Neural progenitor cell (in vitro differentiated cells): ENCODE measurements around the gene OR2A5. TPM values are rescaled to one million over a fixed set of nuclear protein-coding genes. Genes with fewer than 3 reads are reported as not detected.

Source experiments
- DNase-seq: peaks from one replicate; pipeline ENCODE4 v3.0.0-alpha.2; 2016; ENCODE audit warnings: low spot score
- H2AFZ ChIP-seq: fragments of 200-600 bp; sonication (generic); replicated peaks from 2 replicates; pipeline ENCODE4 v1.6.1; 2016; ENCODE audit warnings: antibody characterized with exemption
- H3F3A ChIP-seq: fragments of 200-600 bp; sonication (generic); 2 replicates; pipeline ENCODE4 v1.6.1; 2016; ENCODE audit warnings: antibody characterized with exemption, low read depth
- H3K27ac ChIP-seq: fragments of 200-600 bp; sonication (generic); 2 replicates; pipeline ENCODE4 v1.5.1; 2016; ENCODE audit warnings: mild to moderate bottlenecking
- H3K27me3 ChIP-seq: fragments of 200-600 bp; sonication (generic); 2 replicates; pipeline ENCODE4 v1.6.1; 2016; ENCODE audit warnings: mild to moderate bottlenecking, moderate library complexity
- H3K36me3 ChIP-seq: fragments of 200-600 bp; sonication (generic); 2 replicates; pipeline ENCODE4 v1.5.1; 2016
- H3K4me1 ChIP-seq: fragments of 200-600 bp; sonication (generic); 2 replicates; pipeline ENCODE4 v1.6.1; 2016; ENCODE audit warnings: mixed run types
- H3K4me2 ChIP-seq: fragments of 200-600 bp; sonication (generic); 2 replicates; pipeline ENCODE4 v1.6.1; 2016
- H3K4me3 ChIP-seq: fragments of 200-600 bp; sonication (generic); 2 replicates; pipeline ENCODE4 v1.5.1; 2016
- H3K79me2 ChIP-seq: fragments of 200-600 bp; sonication (generic); 2 replicates; pipeline ENCODE4 v1.6.1; 2016; ENCODE audit warnings: low read depth
- H3K9ac ChIP-seq: fragments of 200-600 bp; sonication (generic); 2 replicates; pipeline ENCODE4 v1.6.1; 2016
- H3K9me3 ChIP-seq: fragments of 200-600 bp; sonication (generic); 2 replicates; pipeline ENCODE4 v1.5.1; 2016; ENCODE audit warnings: low read depth
- H4K20me1 ChIP-seq: fragments of 200-600 bp; sonication (generic); 2 replicates; pipeline ENCODE4 v1.6.1; 2016; ENCODE audit warnings: low read depth
- H3K27ac Mint-ChIP-seq: 3 replicates; pipeline ENCODE4 v1.8.0; 2021; ENCODE audit warnings: mixed read lengths
- H3K27me3 Mint-ChIP-seq: 2 replicates; pipeline ENCODE4 v1.8.0; 2022; ENCODE audit warnings: low read depth, mild to moderate bottlenecking, inconsistent platforms, moderate library complexity, mixed read lengths; ENCODE audit not compliant: insufficient read depth
- H3K36me3 Mint-ChIP-seq: 3 replicates; pipeline ENCODE4 v1.8.0; 2021; ENCODE audit warnings: mixed read lengths
- H3K4me1 Mint-ChIP-seq: 3 replicates; pipeline ENCODE4 v1.8.0; 2021; ENCODE audit warnings: mixed read lengths
- H3K4me3 Mint-ChIP-seq: 3 replicates; pipeline ENCODE4 v1.8.0; 2021; ENCODE audit warnings: mild to moderate bottlenecking, moderate library complexity, mixed read lengths
- H3K9me3 Mint-ChIP-seq: 3 replicates; pipeline ENCODE4 v1.8.0; 2020; ENCODE audit warnings: mixed read lengths
- EZH2 ChIP-seq: fragments of 200-600 bp; sonication (generic); IDR thresholded peaks from 2 replicates; pipeline ENCODE4 v1.6.1; 2017; ENCODE audit warnings: antibody characterized with exemption, mild to moderate bottlenecking, moderate library complexity
- EZH2phosphoT487 ChIP-seq: fragments of 200-600 bp; sonication (generic); IDR thresholded peaks from 2 replicates; pipeline ENCODE4 v1.6.1; 2017; ENCODE audit warnings: antibody characterized with exemption
- total RNA-seq: library from RNA; depleted of rRNA; stranded (reverse); fragments of >200 nt; gene quantifications from 2 replicates; pipeline ENCODE4 v1.2.3, GENCODE V29; 2015; ENCODE audit warnings: low replicate concordance
- TF ChIP-seq, protein P1 (sequence below): fragments of 200-600 bp; sonication (generic); IDR thresholded peaks from 2 replicates; pipeline ENCODE4 v1.5.1; 2017; ENCODE audit warnings: antibody characterized with exemption, mild to moderate bottlenecking

The OR2A5 gene
- total RNA-seq, 1 donor from 2014 or later = not detected

DNA sequence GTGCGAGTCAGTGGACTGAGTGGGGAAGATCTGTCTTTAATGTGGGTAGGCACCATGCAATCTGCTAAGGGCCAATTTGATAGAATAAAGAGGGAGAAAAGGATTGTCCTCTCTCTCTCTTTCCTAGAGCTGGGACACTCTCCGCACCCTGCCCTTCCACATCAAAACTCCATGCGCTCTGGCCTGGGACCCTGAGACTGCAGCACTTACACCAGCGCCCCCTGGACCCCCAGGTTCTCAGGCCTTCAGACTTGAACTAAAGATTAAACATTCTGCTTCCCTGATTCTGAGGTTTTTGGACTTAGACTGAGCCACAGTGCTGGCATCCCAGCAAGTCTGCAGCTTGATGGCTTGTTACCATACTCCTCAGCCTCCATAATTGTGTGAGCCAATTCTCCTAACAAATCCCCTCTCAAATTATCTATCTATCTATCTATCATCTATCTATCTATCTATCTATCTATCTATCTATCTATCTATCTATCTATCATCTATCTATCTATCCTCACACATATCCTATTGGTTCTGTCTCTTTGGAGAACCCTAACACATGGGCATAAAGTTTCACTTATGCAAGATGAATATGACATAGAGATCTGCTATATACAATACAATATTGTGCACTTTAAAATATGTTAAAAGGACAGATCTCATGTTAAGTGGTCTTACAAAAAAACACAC lies 22.4 kb upstream of the OR2A5 start:
- H3K4me2 ChIP-seq = no peak overlapping the region
- no peaks in the 10 kb centered on the region for H3K9me3 Mint-ChIP-seq
- no peak overlapping the region for H3K4me3 Mint-ChIP-seq
- TF ChIP-seq EZH2 = no peak
- TF ChIP-seq, protein P1, sequence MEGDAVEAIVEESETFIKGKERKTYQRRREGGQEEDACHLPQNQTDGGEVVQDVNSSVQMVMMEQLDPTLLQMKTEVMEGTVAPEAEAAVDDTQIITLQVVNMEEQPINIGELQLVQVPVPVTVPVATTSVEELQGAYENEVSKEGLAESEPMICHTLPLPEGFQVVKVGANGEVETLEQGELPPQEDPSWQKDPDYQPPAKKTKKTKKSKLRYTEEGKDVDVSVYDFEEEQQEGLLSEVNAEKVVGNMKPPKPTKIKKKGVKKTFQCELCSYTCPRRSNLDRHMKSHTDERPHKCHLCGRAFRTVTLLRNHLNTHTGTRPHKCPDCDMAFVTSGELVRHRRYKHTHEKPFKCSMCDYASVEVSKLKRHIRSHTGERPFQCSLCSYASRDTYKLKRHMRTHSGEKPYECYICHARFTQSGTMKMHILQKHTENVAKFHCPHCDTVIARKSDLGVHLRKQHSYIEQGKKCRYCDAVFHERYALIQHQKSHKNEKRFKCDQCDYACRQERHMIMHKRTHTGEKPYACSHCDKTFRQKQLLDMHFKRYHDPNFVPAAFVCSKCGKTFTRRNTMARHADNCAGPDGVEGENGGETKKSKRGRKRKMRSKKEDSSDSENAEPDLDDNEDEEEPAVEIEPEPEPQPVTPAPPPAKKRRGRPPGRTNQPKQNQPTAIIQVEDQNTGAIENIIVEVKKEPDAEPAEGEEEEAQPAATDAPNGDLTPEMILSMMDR = no peak
- no peak for TF ChIP-seq EZH2phosphoT487
- no peak for DNase-seq
- H3K27me3 ChIP-seq = no peaks in the 10 kb centered on the region
- no peak overlapping the region for H2AFZ ChIP-seq
- H3F3A ChIP-seq = no peaks in the 10 kb centered on the region
- H3K9me3 ChIP-seq = no peaks in the 10 kb centered on the region
- no peak overlapping the region for H3K27ac Mint-ChIP-seq
- no peak overlapping the region for H3K4me3 ChIP-seq
- H4K20me1 ChIP-seq = no peaks in the 10 kb centered on the region
- H3K9ac ChIP-seq = no peak overlapping the region
- no peak overlapping the region for H3K27ac ChIP-seq
- peaks cover 6% of the 10 kb centered on the region for H3K4me1 ChIP-seq
- H3K79me2 ChIP-seq = no peaks in the 10 kb centered on the region
- no peaks in the 10 kb centered on the region for H3K36me3 ChIP-seq
- H3K27me3 Mint-ChIP-seq = no peaks in the 10 kb centered on the region
- no peaks in the 10 kb centered on the region for H3K36me3 Mint-ChIP-seq
- no peaks in the 10 kb centered on the region for H3K4me1 Mint-ChIP-seq

DNA sequence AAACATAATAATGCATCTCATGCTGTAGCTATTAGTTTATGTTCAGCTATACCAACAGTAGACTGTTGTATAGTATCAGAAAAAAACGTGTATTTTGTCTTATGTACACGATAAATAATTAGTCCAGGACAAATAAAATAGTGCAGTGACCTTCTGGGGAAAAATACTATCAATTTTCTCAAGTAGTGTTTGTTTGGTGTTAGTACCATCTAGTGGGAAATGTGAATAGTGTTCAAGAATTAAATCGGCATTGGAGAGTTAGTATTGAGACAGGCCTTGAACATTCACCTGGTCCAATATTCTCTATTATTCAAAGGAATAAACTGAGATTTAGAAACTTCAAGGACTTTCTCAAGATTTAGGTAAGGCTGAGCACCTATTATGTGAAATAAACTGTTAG lies 21.7 kb upstream of the OR2A5 start:
- no peaks in the 10 kb centered on the region for H3K27me3 Mint-ChIP-seq
- Histone ChIP-seq H3K36me3 (no peaks in the 10 kb centered on the region), H3K9me3 (no peaks in the 10 kb centered on the region), H3F3A (no peaks in the 10 kb centered on the region), H3K27me3 (no peaks in the 10 kb centered on the region), H3K4me1 (peaks cover 4% of the 10 kb centered on the region), H3K4me2 (no peak overlapping the region), H3K79me2 (no peaks in the 10 kb centered on the region), H4K20me1 (no peaks in the 10 kb centered on the region), H3K9ac (no peak overlapping the region), H3K4me3 (no peak overlapping the region), H3K27ac (no peak overlapping the region), H2AFZ (no peak overlapping the region)
- H3K9me3 Mint-ChIP-seq = no peaks in the 10 kb centered on the region
- no peak overlapping the region for H3K27ac Mint-ChIP-seq
- H3K36me3 Mint-ChIP-seq = no peaks in the 10 kb centered on the region
- H3K4me1 Mint-ChIP-seq = no peaks in the 10 kb centered on the region
- TF ChIP-seq EZH2phosphoT487 (no peak), EZH2 (no peak)
- TF ChIP-seq, protein P1 = peak; percentile 55
- H3K4me3 Mint-ChIP-seq = no peak overlapping the region
- peak; percentile 6 for DNase-seq

DNA sequence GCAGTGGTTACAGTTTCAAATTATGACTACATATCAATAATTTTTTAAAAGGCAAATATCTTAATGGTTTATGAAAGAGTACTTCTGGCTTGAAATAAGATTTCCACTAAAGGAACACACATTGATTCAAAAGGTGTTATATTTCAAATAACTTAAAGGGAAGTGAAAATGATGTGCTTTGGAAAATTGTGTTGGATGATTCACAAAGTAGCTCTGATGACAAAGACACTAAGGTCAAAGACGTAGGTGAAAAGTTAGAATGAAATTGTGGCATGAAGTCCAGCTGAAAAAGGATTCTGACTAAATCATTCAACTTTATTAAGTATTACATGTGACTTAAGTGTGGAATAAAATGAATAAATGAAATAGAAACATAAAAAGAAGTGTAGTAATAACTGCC lies 20.8 kb upstream of the OR2A5 start:
- DNase-seq = no peak
- H3K36me3 ChIP-seq = no peaks in the 10 kb centered on the region
- H4K20me1 ChIP-seq = no peaks in the 10 kb centered on the region
- TF ChIP-seq, protein P1 = no peak
- H3K4me3 ChIP-seq = no peak overlapping the region
- no peak overlapping the region for H2AFZ ChIP-seq
- Mint-ChIP-seq H3K36me3 (no peaks in the 10 kb centered on the region), H3K4me1 (no peaks in the 10 kb centered on the region), H3K4me3 (no peak overlapping the region), H3K27me3 (no peaks in the 10 kb centered on the region), H3K9me3 (no peaks in the 10 kb centered on the region), H3K27ac (no peak overlapping the region)
- H3K9me3 ChIP-seq = no peaks in the 10 kb centered on the region
- no peak overlapping the region for H3K27ac ChIP-seq
- H3K79me2 ChIP-seq = no peaks in the 10 kb centered on the region
- H3K4me1 ChIP-seq = no peaks in the 10 kb centered on the region
- H3K27me3 ChIP-seq = no peaks in the 10 kb centered on the region
- H3F3A ChIP-seq = no peaks in the 10 kb centered on the region
- H3K4me2 ChIP-seq = no peak overlapping the region
- H3K9ac ChIP-seq = no peak overlapping the region
